ENCODE measurements around the gene MAGI1.

- TF ChIP-seq CTCF (IDR thresholded peaks at IDR 0.05 in 2 of 3, conservative IDR thresholded peaks at IDR 0.05 in 1 of 3; ENCODE audit: borderline replicate concordance in 1 of 3, insufficient read depth in 1 of 3, low read depth in 2 of 3, low read length in 2 of 3) (no peak), POLR2A (IDR thresholded peaks at IDR 0.05; ENCODE audit: borderline replicate concordance, extremely low read depth, insufficient read depth, insufficient read length) (no peak), SP1 (IDR thresholded peaks at IDR 0.05; ENCODE audit: low read depth) (no peak)
These were observed 322.5 kb downstream of the MAGI1 start for GRCh38 chr3:65716071-65716751.
